ENCODE measurements around the gene IL20RA. TPM values are rescaled to one million over a fixed set of nuclear protein-coding genes. Genes with fewer than 3 reads are reported as not detected.
"Not testable (repeated sequence)": the region's sequence is repeated elsewhere in the genome, so short reads cannot be mapped to it uniquely, and the experiment has no call there.

Gene IL20RA
- total and polyA plus RNA-seq, 2 of the 13 experiments (the other 11 are each of a cell fraction or from before 2014, with no cell fraction given) = not detected

DNA sequence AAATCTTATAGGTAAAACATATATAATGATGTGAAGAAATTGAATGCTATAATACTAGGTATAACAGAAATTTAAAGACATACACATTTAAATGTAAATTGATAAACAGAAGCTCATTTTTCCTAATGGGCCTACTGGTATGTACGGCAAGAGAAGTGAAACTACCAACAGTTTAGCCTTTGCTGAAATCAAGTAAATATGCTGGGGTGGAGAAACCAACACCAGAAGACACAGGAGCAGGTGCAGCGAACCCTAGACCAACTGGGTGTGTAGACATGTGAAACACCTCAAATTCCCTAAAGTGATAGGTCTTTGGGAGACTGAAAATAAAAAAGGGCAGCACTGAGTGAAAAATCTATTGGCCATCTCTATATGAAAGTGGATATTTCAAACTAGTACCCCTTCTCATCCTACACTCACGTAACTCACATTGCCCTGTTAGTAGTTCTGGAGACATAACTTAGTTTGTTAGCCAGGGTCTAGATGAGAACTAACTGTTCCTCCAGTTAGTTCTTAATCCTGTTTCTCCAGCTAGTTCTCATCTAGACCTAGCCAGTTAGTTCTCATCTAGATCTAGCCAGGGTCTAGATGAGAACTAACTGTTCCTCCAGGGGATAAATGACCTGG, 69.6 kb downstream of the IL20RA start:
- no peaks in the 10 kb centered on the region for H3K9me3 ChIP-seq (ENCODE audit: low read length)
- in situ Hi-C loops (cut with HindIII; ENCODE audit: extremely low pct_ligation_motif_present, low pct_unique_long_range_greater_than_20kb) (no loop called here), intact Hi-C loops (cut with micrococcal nuclease; ENCODE audit: unreplicated experiment) (no loop called here)
- POLR2A ChIA-PET = no interaction called here
- H3K4me2 ChIP-seq (ENCODE audit: low read depth, low read length) = no peak overlapping the region
- no peaks in the 10 kb centered on the region for H4K20me1 ChIP-seq (ENCODE audit: insufficient read depth, low read length)
- no peak overlapping the region for H3K4me3 ChIP-seq (replicated peaks in 1 of 3; ENCODE audit: insufficient read depth in 1 of 3, low read depth in 2 of 3, low read length in 3 of 3)
- no peaks in the 10 kb centered on the region for H3K79me2 ChIP-seq (ENCODE audit: insufficient read depth, low read length)
- no peaks in the 10 kb centered on the region for H3K36me3 ChIP-seq (replicated peaks in 1 of 2; ENCODE audit: control insufficient read depth in 1 of 2, insufficient read depth in 2 of 2, low read length in 2 of 2)
- 23% methylated on average over 3 of the region's 3 CpGs for WGBS (ENCODE audit: low lambda C conversion rate)
- ATAC-seq (no peak), DNase-seq (ENCODE audit: low spot score) (no peak), FAIRE-seq (no peak)
- H3K27me3 ChIP-seq (ENCODE audit: control insufficient read depth in 1 of 2, insufficient read depth in 2 of 2, low read length in 2 of 2) = peaks cover 0 to 4% of the 10 kb centered on the region in 2 experiments; a peak in 1 of 5 replicates
- no TSS peak for BruUV-seq (replicated peaks)
- H3K9ac ChIP-seq (ENCODE audit: insufficient read depth, low read depth, low read length) = no peak overlapping the region
- H2AFZ ChIP-seq (ENCODE audit: low read length) = no peak overlapping the region
- TF ChIP-seq RNF2 (conservative IDR thresholded peaks at IDR 0.05; ENCODE audit: low read depth) (no peak), HOXA5 (CRISPR knock-in tag; IDR thresholded peaks at IDR 0.05) (no peak), ZNF207 (IDR thresholded peaks at IDR 0.05; ENCODE audit: borderline replicate concordance) (no peak), BHLHE40 (IDR thresholded peaks at IDR 0.05; ENCODE audit: low read length) (no peak), NFIC (IDR thresholded peaks at IDR 0.05; ENCODE audit: low read length) (no peak)
- TF ChIP-seq, protein P1, sequence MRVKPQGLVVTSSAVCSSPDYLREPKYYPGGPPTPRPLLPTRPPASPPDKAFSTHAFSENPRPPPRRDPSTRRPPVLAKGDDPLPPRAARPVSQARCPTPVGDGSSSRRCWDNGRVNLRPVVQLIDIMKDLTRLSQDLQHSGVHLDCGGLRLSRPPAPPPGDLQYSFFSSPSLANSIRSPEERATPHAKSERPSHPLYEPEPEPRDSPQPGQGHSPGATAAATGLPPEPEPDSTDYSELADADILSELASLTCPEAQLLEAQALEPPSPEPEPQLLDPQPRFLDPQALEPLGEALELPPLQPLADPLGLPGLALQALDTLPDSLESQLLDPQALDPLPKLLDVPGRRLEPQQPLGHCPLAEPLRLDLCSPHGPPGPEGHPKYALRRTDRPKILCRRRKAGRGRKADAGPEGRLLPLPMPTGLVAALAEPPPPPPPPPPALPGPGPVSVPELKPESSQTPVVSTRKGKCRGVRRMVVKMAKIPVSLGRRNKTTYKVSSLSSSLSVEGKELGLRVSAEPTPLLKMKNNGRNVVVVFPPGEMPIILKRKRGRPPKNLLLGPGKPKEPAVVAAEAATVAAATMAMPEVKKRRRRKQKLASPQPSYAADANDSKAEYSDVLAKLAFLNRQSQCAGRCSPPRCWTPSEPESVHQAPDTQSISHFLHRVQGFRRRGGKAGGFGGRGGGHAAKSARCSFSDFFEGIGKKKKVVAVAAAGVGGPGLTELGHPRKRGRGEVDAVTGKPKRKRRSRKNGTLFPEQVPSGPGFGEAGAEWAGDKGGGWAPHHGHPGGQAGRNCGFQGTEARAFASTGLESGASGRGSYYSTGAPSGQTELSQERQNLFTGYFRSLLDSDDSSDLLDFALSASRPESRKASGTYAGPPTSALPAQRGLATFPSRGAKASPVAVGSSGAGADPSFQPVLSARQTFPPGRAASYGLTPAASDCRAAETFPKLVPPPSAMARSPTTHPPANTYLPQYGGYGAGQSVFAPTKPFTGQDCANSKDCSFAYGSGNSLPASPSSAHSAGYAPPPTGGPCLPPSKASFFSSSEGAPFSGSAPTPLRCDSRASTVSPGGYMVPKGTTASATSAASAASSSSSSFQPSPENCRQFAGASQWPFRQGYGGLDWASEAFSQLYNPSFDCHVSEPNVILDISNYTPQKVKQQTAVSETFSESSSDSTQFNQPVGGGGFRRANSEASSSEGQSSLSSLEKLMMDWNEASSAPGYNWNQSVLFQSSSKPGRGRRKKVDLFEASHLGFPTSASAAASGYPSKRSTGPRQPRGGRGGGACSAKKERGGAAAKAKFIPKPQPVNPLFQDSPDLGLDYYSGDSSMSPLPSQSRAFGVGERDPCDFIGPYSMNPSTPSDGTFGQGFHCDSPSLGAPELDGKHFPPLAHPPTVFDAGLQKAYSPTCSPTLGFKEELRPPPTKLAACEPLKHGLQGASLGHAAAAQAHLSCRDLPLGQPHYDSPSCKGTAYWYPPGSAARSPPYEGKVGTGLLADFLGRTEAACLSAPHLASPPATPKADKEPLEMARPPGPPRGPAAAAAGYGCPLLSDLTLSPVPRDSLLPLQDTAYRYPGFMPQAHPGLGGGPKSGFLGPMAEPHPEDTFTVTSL (CRISPR knock-in tag; IDR thresholded peaks at IDR 0.05; ENCODE audit: borderline replicate concordance) = no peak
- TF ChIP-seq, protein P2, sequence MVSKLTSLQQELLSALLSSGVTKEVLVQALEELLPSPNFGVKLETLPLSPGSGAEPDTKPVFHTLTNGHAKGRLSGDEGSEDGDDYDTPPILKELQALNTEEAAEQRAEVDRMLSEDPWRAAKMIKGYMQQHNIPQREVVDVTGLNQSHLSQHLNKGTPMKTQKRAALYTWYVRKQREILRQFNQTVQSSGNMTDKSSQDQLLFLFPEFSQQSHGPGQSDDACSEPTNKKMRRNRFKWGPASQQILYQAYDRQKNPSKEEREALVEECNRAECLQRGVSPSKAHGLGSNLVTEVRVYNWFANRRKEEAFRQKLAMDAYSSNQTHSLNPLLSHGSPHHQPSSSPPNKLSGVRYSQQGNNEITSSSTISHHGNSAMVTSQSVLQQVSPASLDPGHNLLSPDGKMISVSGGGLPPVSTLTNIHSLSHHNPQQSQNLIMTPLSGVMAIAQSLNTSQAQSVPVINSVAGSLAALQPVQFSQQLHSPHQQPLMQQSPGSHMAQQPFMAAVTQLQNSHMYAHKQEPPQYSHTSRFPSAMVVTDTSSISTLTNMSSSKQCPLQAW (CRISPR knock-in tag; IDR thresholded peaks at IDR 0.05) = no peak
- no peak overlapping the region for H3K27ac ChIP-seq (ENCODE audit: extremely low read length, insufficient read depth, low read length)
- CTCF ChIA-PET (ENCODE audit: low intra/inter-chr PET ratio, low total read pairs) = no interaction called here
- no peaks in the 10 kb centered on the region for H3K4me1 ChIP-seq (ENCODE audit: insufficient read depth, low read length)

DNA sequence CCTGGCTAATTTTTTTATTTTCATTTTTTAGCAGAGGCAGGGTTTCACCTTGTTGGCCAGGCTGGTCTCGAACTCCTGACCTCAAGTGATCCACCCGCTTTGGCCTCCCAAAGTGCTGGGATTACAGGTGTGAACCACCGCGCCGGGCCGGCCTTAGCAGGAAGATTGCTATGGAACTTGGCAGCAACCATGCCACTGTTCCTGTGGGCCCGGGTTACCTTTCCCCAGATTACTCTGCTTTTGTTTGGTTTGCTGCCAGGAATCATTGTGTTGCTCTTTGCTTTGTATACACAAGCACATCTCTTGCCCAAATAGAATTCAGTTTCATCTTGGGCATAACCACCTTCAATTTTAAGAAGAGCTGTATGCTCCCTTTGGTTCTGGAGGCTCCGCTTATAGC, 71.0 kb downstream of the IL20RA start:
- H2AFZ ChIP-seq (ENCODE audit: low read length); H3K9ac ChIP-seq (ENCODE audit: insufficient read depth, low read depth, low read length); CTCF ChIA-PET (ENCODE audit: low intra/inter-chr PET ratio, low total read pairs); H3K4me2 ChIP-seq (ENCODE audit: low read depth, low read length); H4K20me1 ChIP-seq (ENCODE audit: insufficient read depth, low read length); H3K4me3 ChIP-seq (replicated peaks in 1 of 3; ENCODE audit: insufficient read depth in 1 of 3, low read depth in 2 of 3, low read length in 3 of 3); BruUV-seq (replicated peaks); H3K27ac ChIP-seq (ENCODE audit: extremely low read length, insufficient read depth, low read length); ATAC-seq; H3K9me3 ChIP-seq (ENCODE audit: low read length); FAIRE-seq; H3K36me3 ChIP-seq (replicated peaks in 1 of 2; ENCODE audit: control insufficient read depth in 1 of 2, insufficient read depth in 2 of 2, low read length in 2 of 2); H3K79me2 ChIP-seq (ENCODE audit: insufficient read depth, low read length); POLR2A ChIA-PET; DNase-seq (ENCODE audit: low spot score); H3K4me1 ChIP-seq (ENCODE audit: insufficient read depth, low read length); intact Hi-C loops (cut with micrococcal nuclease; ENCODE audit: unreplicated experiment); H3K27me3 ChIP-seq (ENCODE audit: control insufficient read depth in 1 of 2, insufficient read depth in 2 of 2, low read length in 2 of 2): not testable (repeated sequence)
- in situ Hi-C loops (cut with HindIII; ENCODE audit: extremely low pct_ligation_motif_present, low pct_unique_long_range_greater_than_20kb) = loop anchor here (25.0 kb wide), 1 partner anchor 664 kb away; no protein-coding TSS in a partner anchor
- WGBS (ENCODE audit: low lambda C conversion rate) = 54% methylated on average over 6 of the region's 8 CpGs
